Lung (tissue), 12 donors: ENCODE data around the gene TMEM240. TPM values are rescaled to one million over a fixed set of nuclear protein-coding genes. Genes with fewer than 3 reads are reported as not detected.
"Not testable (repeated sequence)": the region's sequence is repeated elsewhere in the genome, so short reads cannot be mapped to it uniquely, and the experiment has no call there.

Experiments
- ATAC-seq: fragments of 200-7000 bp; cut with Tn5 transposase; one replicate; pipeline ENCODE4 v1.9.1; 2020; ENCODE audit warnings: moderate number of reproducible peaks; ENCODE audit not compliant: insufficient read depth, low FRiP score
- DNase-seq, 3 donors: peaks; one replicate each; pipeline ENCODE4 v3.0.0-alpha.2; 2013 to 2017
- H3K27ac ChIP-seq, 2 donors: one replicate each; pipeline ENCODE4 v1.5.1; 2013; ENCODE audit warnings: mild to moderate bottlenecking in 2 of 2, moderate library complexity in 2 of 2, control low read depth in 1 of 2, inconsistent platforms in 1 of 2, low read depth in 1 of 2, low read length in 1 of 2
- H3K27me3 ChIP-seq, 3 donors: one replicate each; pipeline ENCODE4 v1.5.1; 2013; ENCODE audit warnings: low read length in 2 of 3; ENCODE audit not compliant: control insufficient read depth in 3 of 3, insufficient read depth in 3 of 3
- H3K36me3 ChIP-seq, 4 donors: one replicate each; pipeline ENCODE4 v1.5.1; 2013; ENCODE audit warnings: low read length in 4 of 4, mild to moderate bottlenecking in 1 of 4, moderate library complexity in 1 of 4; ENCODE audit not compliant: control insufficient read depth in 4 of 4, insufficient read depth in 4 of 4
- H3K4me1 ChIP-seq, 5 donors: one replicate each; pipeline ENCODE4 v1.5.1; 2013; ENCODE audit warnings: low read length in 5 of 5, mild to moderate bottlenecking in 2 of 5, moderate library complexity in 1 of 5; ENCODE audit not compliant: control insufficient read depth in 5 of 5, insufficient read depth in 5 of 5
- H3K4me3 ChIP-seq: one replicate; pipeline ENCODE4 v1.5.1; 2013; ENCODE audit warnings: mild to moderate bottlenecking, control low read depth, moderate library complexity
- H3K9ac ChIP-seq, 2 donors: one replicate each; pipeline ENCODE4 v1.5.1; 2013; ENCODE audit warnings: low read length in 2 of 2, control low read depth in 1 of 2; ENCODE audit not compliant: insufficient read depth in 1 of 2
- H3K9me3 ChIP-seq, 4 donors: one replicate each; pipeline ENCODE4 v1.5.1; 2013; ENCODE audit warnings: low read length in 3 of 4, mild to moderate bottlenecking in 1 of 4, moderate library complexity in 1 of 4; ENCODE audit not compliant: control insufficient read depth in 4 of 4, insufficient read depth in 3 of 4
- CTCF ChIP-seq: IDR thresholded peaks from 2 replicates; pipeline ENCODE4 v1.5.1; 2012; ENCODE audit warnings: mild to moderate bottlenecking; ENCODE audit errors: control extremely low read depth, extremely low read depth
- WGBS, 2 donors: extraction: QIAGEN DNeasy Blood & Tissue Kit; methylation state at CpG; one replicate each; pipeline ENCODE4 v1.1.7; 2013; 5-methylcytosine and 5-hydroxymethylcytosine counted together
- polyA plus RNA-seq, 2 donors: library from polyadenylated mRNA; stranded (reverse); fragments of 200-250 nt; gene quantifications; one replicate each; pipeline ENCODE4 v1.2.1, GENCODE V29; 2013
- total RNA-seq, 2 donors: library from RNA; depleted of rRNA in 1 of 2; stranded (reverse); fragments of >200 nt in 1 of 2; gene quantifications; one replicate each; pipeline ENCODE4 v1.2.1, GENCODE V29; 2014 to 2021
- donor health status: control.
- donor health status: control.
- donor health status: Bipolar disorder and iron deficiency.
- donor health status: healthy.
- donor health status: DM: yes; HTN: yes; CAD: no.

TMEM240 gene
- total and polyA plus RNA-seq, 4 donors: 2.3 to 4.2 (median 3.1) TPM

- 93 to 98% methylated on average over 19 of the region's 19 CpGs for WGBS, 2 donors
- no peak for TF ChIP-seq CTCF
These were observed 19.1 kb downstream of the TMEM240 start for GRCh38 chr1:1521331-1521730.

GRCh38 chr1:1519805-1520505 lies 20.5 kb downstream of the TMEM240 start:
- not testable (repeated sequence) for H3K27ac ChIP-seq, H3K27me3 ChIP-seq, H3K9ac ChIP-seq, H3K9me3 ChIP-seq, DNase-seq, H3K4me3 ChIP-seq, ATAC-seq, H3K4me1 ChIP-seq
- 97 to 98% methylated on average over 33 to 51 of the region's 51 CpGs for WGBS, 2 donors
- H3K36me3 ChIP-seq: peaks cover 9 to 34% (median 10%) of the 10 kb centered on the region in 4 donors

More at GRCh38 chr1:1521331-1521730, 19.1 kb downstream of the TMEM240 start:
- Histone ChIP-seq H3K9ac (no peak overlapping the region), H3K9me3 (peaks cover 0 to 2% (median 0%) of the 10 kb centered on the region in 4 donors), H3K4me1 (peaks cover 0 to 1% (median 0%) of the 10 kb centered on the region in 5 donors), H3K36me3 (peaks cover 9 to 38% (median 10%) of the 10 kb centered on the region in 4 donors), H3K4me3 (no peak overlapping the region), H3K27ac (no peak overlapping the region), H3K27me3 (no peaks in the 10 kb centered on the region)
- ATAC-seq (no peak), DNase-seq (no peak)

GRCh38 chr1:1518621-1519007 lies 21.8 kb downstream of the TMEM240 start:
- WGBS, 2 donors: 94 to 97% methylated on average over 15 to 19 of the region's 19 CpGs
- H3K27me3 ChIP-seq, H3K9me3 ChIP-seq, ATAC-seq, H3K4me3 ChIP-seq, H3K9ac ChIP-seq, H3K4me1 ChIP-seq, DNase-seq, H3K27ac ChIP-seq: not testable (repeated sequence)
- peaks cover 8 to 32% (median 10%) of the 10 kb centered on the region in 4 donors for H3K36me3 ChIP-seq

GRCh38 chr1:1517973-1518620 lies 22.3 kb downstream of the TMEM240 start:
- TF ChIP-seq CTCF: no peak
- 96% methylated on average over 27 to 28 of the region's 28 CpGs for WGBS, 2 donors
- Histone ChIP-seq H3K27me3 (no peaks in the 10 kb centered on the region), H3K4me1 (peaks cover 0 to 1% (median 0%) of the 10 kb centered on the region in 5 donors), H3K36me3 (peaks cover 7 to 27% (median 10%) of the 10 kb centered on the region in 4 donors), H3K9ac (no peak overlapping the region), H3K4me3 (no peak overlapping the region), H3K27ac (no peak overlapping the region), H3K9me3 (no peaks in the 10 kb centered on the region)
- ATAC-seq (no peak), DNase-seq (no peak)

- H3K4me3 ChIP-seq, H3K27ac ChIP-seq, H3K27me3 ChIP-seq, DNase-seq, H3K4me1 ChIP-seq, ATAC-seq, H3K9ac ChIP-seq, H3K9me3 ChIP-seq: not testable (repeated sequence)
- H3K36me3 ChIP-seq: peaks cover 7 to 24% (median 10%) of the 10 kb centered on the region in 4 donors
- 97% methylated on average over 14 of the region's 14 CpGs for WGBS, 2 donors
These were observed 23.5 kb downstream of the TMEM240 start for GRCh38 chr1:1516923-1517322.

- not testable (repeated sequence) for ATAC-seq, DNase-seq, H3K4me3 ChIP-seq, H3K27me3 ChIP-seq, H3K9ac ChIP-seq, H3K9me3 ChIP-seq, H3K4me1 ChIP-seq, H3K27ac ChIP-seq
- WGBS, 2 donors: 32 to 74% methylated on average over 7 to 14 of the region's 16 CpGs
- peaks cover 7 to 10% (median 9%) of the 10 kb centered on the region in 4 donors for H3K36me3 ChIP-seq
These were observed 26.0 kb downstream of the TMEM240 start for GRCh38 chr1:1514376-1514775.
